HEK293 (cell line): ENCODE measurements around the gene ARMC12.

Experiments used
- CTCF ChIA-PET: fragments of 350-600 bp; formaldehyde crosslinking; extraction: SDS; loops from one replicate; lab custom pipeline; 2021; ENCODE audit warnings: antibody characterized with exemption; lab: Yijun Ruan, JAX
- POLR2A ChIA-PET: fragments of 300-600 bp; formaldehyde crosslinking; extraction: SDS; loops from one replicate; lab custom pipeline; 2020; ENCODE audit warnings: antibody characterized with exemption, inconsistent platforms; lab: Yijun Ruan, JAX
- H3K27ac ChIP-seq: fragments of 200-500 bp; sonication (Bioruptor generic); 2 replicates; pipeline ENCODE4 v1.5.1; 2014; ENCODE audit warnings: low read depth, low read length, control low read depth, inconsistent platforms; ENCODE audit errors: extremely low read depth
- H3K36me3 ChIP-seq, 2 experiments: fragments of 200-500 bp in 1 of 2; sonication (Bioruptor generic) in 1 of 2; 1 replicate in 1 of 2; 2 replicates in 1 of 2; pipeline ENCODE4 v1.5.1; 2014 to 2017; ENCODE audit warnings: inconsistent platforms in 2 of 2, low read length in 2 of 2; ENCODE audit not compliant: control insufficient read depth in 2 of 2, insufficient read depth in 1 of 2
- H3K4me1 ChIP-seq: fragments of 200-500 bp; sonication (Bioruptor generic); 2 replicates; pipeline ENCODE4 v1.5.1; 2014; ENCODE audit warnings: mild to moderate bottlenecking, low read length, inconsistent platforms; ENCODE audit not compliant: control insufficient read depth, insufficient read depth
- H3K4me3 ChIP-seq: 2 replicates; pipeline ENCODE4 v1.5.1; 2011; ENCODE audit warnings: low read depth, mild to moderate bottlenecking, control low read depth, low read length, moderate library complexity
- H3K9me3 ChIP-seq: fragments of 200-500 bp; sonication (Bioruptor generic); 2 replicates; pipeline ENCODE4 v1.5.1; 2014; ENCODE audit warnings: low read depth, low read length, inconsistent platforms; ENCODE audit not compliant: control insufficient read depth, insufficient read depth
- BCL11A ChIP-seq: fragments of 450-650 bp; formaldehyde crosslinking; IDR thresholded peaks from 2 replicates; pipeline ENCODE4 v1.5.1; 2016; ENCODE audit warnings: low read depth, missing biosample characterization, missing genetic modification characterization
- BCL11B ChIP-seq: fragments of 450-650 bp; formaldehyde crosslinking; IDR thresholded peaks from 2 replicates; pipeline ENCODE4 v1.5.1; 2016; ENCODE audit warnings: low read depth, missing biosample characterization, missing genetic modification characterization
- KLF10 ChIP-seq: fragments of 450-650 bp; IDR thresholded peaks from 2 replicates; pipeline ENCODE4 v1.5.1; 2018; ENCODE audit warnings: missing biosample characterization, mild to moderate bottlenecking, missing genetic modification characterization
- OSR2 ChIP-seq: fragments of 450-650 bp; formaldehyde crosslinking; IDR thresholded peaks from 2 replicates; pipeline ENCODE4 v1.5.1; 2016; ENCODE audit warnings: missing biosample characterization, missing genetic modification characterization
- TCF7L2 ChIP-seq: IDR thresholded peaks from 2 replicates; pipeline ENCODE4 v1.6.1; 2011; ENCODE audit warnings: low read depth, mild to moderate bottlenecking, inconsistent platforms, low read length, moderate library complexity, borderline replicate concordance
- ZEB2 ChIP-seq: fragments of 450-650 bp; formaldehyde crosslinking; IDR thresholded peaks from 2 replicates; pipeline ENCODE4 v1.5.1; 2016; ENCODE audit warnings: missing biosample characterization, missing genetic modification characterization
- ZFP3 ChIP-seq: fragments of 450-650 bp; formaldehyde crosslinking; IDR thresholded peaks from 2 replicates; pipeline ENCODE4 v1.5.1; 2016; ENCODE audit warnings: low read depth, missing biosample characterization, missing genetic modification characterization
- ZNF140 ChIP-seq: fragments of 450-650 bp; formaldehyde crosslinking; IDR thresholded peaks from 2 replicates; pipeline ENCODE4 v1.5.1; 2016; ENCODE audit warnings: missing biosample characterization, missing genetic modification characterization
- ZNF155 ChIP-seq: fragments of 450-650 bp; formaldehyde crosslinking; IDR thresholded peaks from 2 replicates; pipeline ENCODE4 v1.5.1; 2016; ENCODE audit warnings: missing biosample characterization, missing genetic modification characterization
- ZNF274 ChIP-seq, 2 experiments: fragments of 200-500 bp in 1 of 2; fragments of 450-650 bp in 1 of 2; sonication (Bioruptor generic) in 1 of 2; formaldehyde crosslinking in 1 of 2; IDR thresholded peaks; 2 replicates each; pipeline versions ENCODE4 v1.5.1 to v1.6.1; 2014 to 2016; ENCODE audit warnings: borderline replicate concordance in 1 of 2, inconsistent platforms in 1 of 2, low read length in 1 of 2, missing biosample characterization in 1 of 2, missing genetic modification characterization in 1 of 2
- ZNF341 ChIP-seq: fragments of 450-650 bp; formaldehyde crosslinking; IDR thresholded peaks from 2 replicates; pipeline ENCODE4; 2016; ENCODE audit warnings: low read depth, missing biosample characterization, missing genetic modification characterization
- ZNF416 ChIP-seq: fragments of 450-650 bp; formaldehyde crosslinking; IDR thresholded peaks from 2 replicates; pipeline ENCODE4 v1.5.1; 2016; ENCODE audit warnings: missing biosample characterization, missing genetic modification characterization
- ZNF530 ChIP-seq: fragments of 450-650 bp; formaldehyde crosslinking; IDR thresholded peaks from 2 replicates; pipeline ENCODE4 v1.5.1; 2016; ENCODE audit warnings: low read depth, missing biosample characterization, missing genetic modification characterization
- ZNF610 ChIP-seq: fragments of 450-650 bp; formaldehyde crosslinking; IDR thresholded peaks from 2 replicates; pipeline ENCODE4 v1.5.1; 2016; ENCODE audit warnings: missing biosample characterization, missing genetic modification characterization, borderline replicate concordance
- ZNF623 ChIP-seq: fragments of 450-650 bp; formaldehyde crosslinking; IDR thresholded peaks from 2 replicates; pipeline ENCODE4 v1.5.1; 2016; ENCODE audit warnings: missing biosample characterization, missing genetic modification characterization
- ZNF626 ChIP-seq: fragments of 450-650 bp; sonication (Bioruptor Pico); formaldehyde crosslinking; IDR thresholded peaks from 2 replicates; pipeline ENCODE4 v1.5.1; 2018; ENCODE audit warnings: missing biosample characterization, missing genetic modification characterization, inconsistent platforms
- ZNF654 ChIP-seq: fragments of 450-650 bp; formaldehyde crosslinking; IDR thresholded peaks from 2 replicates; pipeline ENCODE4 v1.5.1; 2016; ENCODE audit warnings: low read depth, missing biosample characterization, missing genetic modification characterization
- ZNF658 ChIP-seq: fragments of 450-650 bp; formaldehyde crosslinking; IDR thresholded peaks from 2 replicates; pipeline ENCODE4; 2016; ENCODE audit warnings: missing biosample characterization, missing genetic modification characterization
- ZNF660 ChIP-seq: fragments of 450-650 bp; IDR thresholded peaks from 2 replicates; pipeline ENCODE4 v1.5.1; 2018; ENCODE audit warnings: missing biosample characterization, mild to moderate bottlenecking, missing genetic modification characterization
- ZNF701 ChIP-seq: fragments of 450-650 bp; formaldehyde crosslinking; IDR thresholded peaks from 2 replicates; pipeline ENCODE4 v1.5.1; 2016; ENCODE audit warnings: missing biosample characterization, missing genetic modification characterization
- ZNF768 ChIP-seq: fragments of 450-650 bp; formaldehyde crosslinking; IDR thresholded peaks from 2 replicates; pipeline ENCODE4 v1.5.1; 2018; ENCODE audit warnings: missing biosample characterization, mild to moderate bottlenecking, missing genetic modification characterization
- ZSCAN23 ChIP-seq: fragments of 450-650 bp; formaldehyde crosslinking; IDR thresholded peaks from 2 replicates; pipeline ENCODE4 v1.5.1; 2016; ENCODE audit warnings: missing biosample characterization, missing genetic modification characterization
- ZSCAN30 ChIP-seq: fragments of 450-650 bp; IDR thresholded peaks from 2 replicates; pipeline ENCODE4 v1.5.1; 2018; ENCODE audit warnings: missing biosample characterization, mild to moderate bottlenecking, missing genetic modification characterization, moderate library complexity
- TF ChIP-seq, protein P1 (sequence below): fragments of 450-650 bp; formaldehyde crosslinking; IDR thresholded peaks from 2 replicates; pipeline ENCODE4 v1.5.1; 2016; ENCODE audit warnings: missing biosample characterization, missing genetic modification characterization
- TF ChIP-seq, protein P2 (sequence below): fragments of 450-650 bp; formaldehyde crosslinking; IDR thresholded peaks from 2 replicates; pipeline ENCODE4 v1.5.1; 2016; ENCODE audit warnings: missing biosample characterization, missing genetic modification characterization
- TF ChIP-seq, protein P3 (sequence below): fragments of 450-650 bp; formaldehyde crosslinking; IDR thresholded peaks from 2 replicates; pipeline ENCODE4 v1.5.1; 2016; ENCODE audit warnings: missing biosample characterization, missing genetic modification characterization, borderline replicate concordance
- TF ChIP-seq, protein P4 (sequence below): fragments of 450-650 bp; formaldehyde crosslinking; IDR thresholded peaks from 2 replicates; pipeline ENCODE4 v1.5.1; 2016; ENCODE audit warnings: missing biosample characterization, missing genetic modification characterization
- TF ChIP-seq, protein P5 (sequence below): fragments of 450-650 bp; formaldehyde crosslinking; IDR thresholded peaks from 2 replicates; pipeline ENCODE4 v1.5.1; 2016; ENCODE audit warnings: missing biosample characterization, missing genetic modification characterization

The ARMC12 gene

DNA sequence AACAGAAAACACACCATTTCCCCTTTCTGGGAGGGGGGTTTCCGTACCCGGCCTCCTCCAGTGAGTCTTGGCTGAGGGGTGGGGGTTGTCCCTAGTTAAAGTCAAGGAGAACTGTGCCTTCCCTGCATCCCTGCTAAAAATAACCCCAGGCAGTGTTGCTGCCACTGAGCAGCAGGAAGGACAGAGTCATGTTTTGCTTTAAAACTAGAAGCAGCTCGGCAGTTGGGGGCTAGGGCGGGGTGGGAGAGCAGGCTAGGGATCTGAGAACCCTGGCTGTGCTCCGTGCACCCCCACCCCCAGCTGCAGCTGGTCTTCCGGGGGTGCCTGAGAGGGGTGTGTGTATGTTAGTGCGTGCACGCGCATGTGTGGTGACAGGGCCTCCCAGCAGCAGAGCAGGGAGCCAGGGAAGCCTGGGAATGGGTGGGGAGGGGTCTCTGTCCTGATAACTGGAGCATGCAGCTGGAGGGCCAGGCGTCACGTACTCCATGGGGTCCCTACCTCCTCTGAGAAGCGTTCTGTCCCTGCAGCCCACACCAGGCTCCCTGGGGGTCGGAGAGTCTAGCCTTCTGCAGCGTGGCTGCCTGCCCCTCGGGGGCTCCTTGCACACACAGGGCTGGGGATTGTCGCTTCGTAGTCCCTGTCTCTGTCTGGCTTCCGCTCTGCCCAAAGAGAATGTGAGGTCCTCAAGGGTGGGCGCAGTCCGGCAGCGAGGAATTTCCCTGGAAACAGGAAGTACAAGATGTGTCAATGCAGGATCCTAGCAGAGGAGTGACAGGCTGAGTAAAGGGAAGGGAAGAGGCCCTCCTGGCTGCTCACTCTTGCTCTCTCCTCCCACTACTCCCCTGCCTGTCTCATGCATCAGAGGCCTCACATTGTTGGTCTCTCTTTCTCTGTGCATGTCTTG is 16.8 kb upstream of the ARMC12 start (continued):
- TF ChIP-seq, protein P1, sequence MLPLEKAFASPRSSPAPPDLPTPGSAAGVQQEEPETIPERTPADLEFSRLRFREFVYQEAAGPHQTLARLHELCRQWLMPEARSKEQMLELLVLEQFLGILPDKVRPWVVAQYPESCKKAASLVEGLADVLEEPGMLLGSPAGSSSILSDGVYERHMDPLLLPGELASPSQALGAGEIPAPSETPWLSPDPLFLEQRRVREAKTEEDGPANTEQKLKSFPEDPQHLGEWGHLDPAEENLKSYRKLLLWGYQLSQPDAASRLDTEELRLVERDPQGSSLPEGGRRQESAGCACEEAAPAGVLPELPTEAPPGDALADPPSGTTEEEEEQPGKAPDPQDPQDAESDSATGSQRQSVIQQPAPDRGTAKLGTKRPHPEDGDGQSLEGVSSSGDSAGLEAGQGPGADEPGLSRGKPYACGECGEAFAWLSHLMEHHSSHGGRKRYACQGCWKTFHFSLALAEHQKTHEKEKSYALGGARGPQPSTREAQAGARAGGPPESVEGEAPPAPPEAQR = no peak
- TF ChIP-seq ZNF155 (tag by site-specific recombination) (no peak), ZNF416 (no peak), ZNF530 (no peak), ZNF274 (IDR thresholded peaks at IDR 0.05; ENCODE audit: low read length) (no peak), ZNF274 (tag by site-specific recombination; IDR thresholded peaks at IDR 0.05; ENCODE audit: borderline replicate concordance) (no peak), ZSCAN23 (tag by site-specific recombination) (no peak), ZNF341 (tag by site-specific recombination) (peak; percentile 38), BCL11B (tag by site-specific recombination) (no peak), ZNF768 (tag by site-specific recombination) (no peak)
- TF ChIP-seq, protein P2, sequence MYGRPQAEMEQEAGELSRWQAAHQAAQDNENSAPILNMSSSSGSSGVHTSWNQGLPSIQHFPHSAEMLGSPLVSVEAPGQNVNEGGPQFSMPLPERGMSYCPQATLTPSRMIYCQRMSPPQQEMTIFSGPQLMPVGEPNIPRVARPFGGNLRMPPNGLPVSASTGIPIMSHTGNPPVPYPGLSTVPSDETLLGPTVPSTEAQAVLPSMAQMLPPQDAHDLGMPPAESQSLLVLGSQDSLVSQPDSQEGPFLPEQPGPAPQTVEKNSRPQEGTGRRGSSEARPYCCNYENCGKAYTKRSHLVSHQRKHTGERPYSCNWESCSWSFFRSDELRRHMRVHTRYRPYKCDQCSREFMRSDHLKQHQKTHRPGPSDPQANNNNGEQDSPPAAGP (tag by site-specific recombination) = no peak
- TF ChIP-seq, protein P3, sequence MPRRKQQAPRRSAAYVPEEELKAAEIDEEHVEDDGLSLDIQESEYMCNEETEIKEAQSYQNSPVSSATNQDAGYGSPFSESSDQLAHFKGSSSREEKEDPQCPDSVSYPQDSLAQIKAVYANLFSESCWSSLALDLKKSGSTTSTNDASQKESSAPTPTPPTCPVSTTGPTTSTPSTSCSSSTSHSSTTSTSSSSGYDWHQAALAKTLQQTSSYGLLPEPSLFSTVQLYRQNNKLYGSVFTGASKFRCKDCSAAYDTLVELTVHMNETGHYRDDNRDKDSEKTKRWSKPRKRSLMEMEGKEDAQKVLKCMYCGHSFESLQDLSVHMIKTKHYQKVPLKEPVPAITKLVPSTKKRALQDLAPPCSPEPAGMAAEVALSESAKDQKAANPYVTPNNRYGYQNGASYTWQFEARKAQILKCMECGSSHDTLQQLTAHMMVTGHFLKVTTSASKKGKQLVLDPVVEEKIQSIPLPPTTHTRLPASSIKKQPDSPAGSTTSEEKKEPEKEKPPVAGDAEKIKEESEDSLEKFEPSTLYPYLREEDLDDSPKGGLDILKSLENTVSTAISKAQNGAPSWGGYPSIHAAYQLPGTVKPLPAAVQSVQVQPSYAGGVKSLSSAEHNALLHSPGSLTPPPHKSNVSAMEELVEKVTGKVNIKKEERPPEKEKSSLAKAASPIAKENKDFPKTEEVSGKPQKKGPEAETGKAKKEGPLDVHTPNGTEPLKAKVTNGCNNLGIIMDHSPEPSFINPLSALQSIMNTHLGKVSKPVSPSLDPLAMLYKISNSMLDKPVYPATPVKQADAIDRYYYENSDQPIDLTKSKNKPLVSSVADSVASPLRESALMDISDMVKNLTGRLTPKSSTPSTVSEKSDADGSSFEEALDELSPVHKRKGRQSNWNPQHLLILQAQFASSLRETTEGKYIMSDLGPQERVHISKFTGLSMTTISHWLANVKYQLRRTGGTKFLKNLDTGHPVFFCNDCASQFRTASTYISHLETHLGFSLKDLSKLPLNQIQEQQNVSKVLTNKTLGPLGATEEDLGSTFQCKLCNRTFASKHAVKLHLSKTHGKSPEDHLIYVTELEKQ (tag by site-specific recombination) = no peak

DNA sequence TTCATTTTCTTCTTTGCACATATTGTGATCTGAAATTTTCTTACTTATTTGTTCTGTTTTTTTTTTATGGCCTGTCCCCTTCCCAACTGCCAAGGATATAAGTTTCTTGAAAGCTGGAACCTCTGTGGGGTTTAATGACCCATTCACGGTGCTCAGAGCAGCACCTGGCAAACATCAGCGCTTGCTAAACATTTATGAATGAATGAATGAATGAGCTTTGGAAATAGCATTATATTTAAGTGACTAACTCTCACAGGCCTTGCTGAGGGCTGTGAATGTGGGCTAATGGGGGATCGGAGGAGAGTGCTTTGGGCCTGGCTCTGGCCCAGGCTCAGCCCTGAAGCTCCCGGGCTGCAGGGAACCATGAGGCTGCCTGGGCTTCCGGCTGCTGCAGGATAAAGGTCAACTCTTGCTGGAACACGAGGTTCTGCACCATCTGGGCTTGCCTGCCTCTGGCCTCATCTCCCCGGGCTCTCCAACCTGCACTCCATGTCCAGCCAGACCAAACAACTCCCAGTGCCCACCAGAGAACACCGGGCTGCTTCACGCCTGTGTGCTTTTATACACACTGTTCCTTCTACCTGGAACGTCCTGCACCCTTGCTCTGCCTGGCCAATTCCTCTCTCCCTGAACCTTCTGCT is 14.6 kb upstream of the ARMC12 start:
- H3K27ac ChIP-seq = no peak overlapping the region
- ChIA-PET CTCF (interaction anchor here (1.2 kb wide), 1 partner anchor 11 kb away, joined by 4 read pairs; no protein-coding TSS in a partner anchor), POLR2A (no interaction called here)
- peaks cover 18% of the 10 kb centered on the region for H3K4me1 ChIP-seq
- H3K9me3 ChIP-seq = no peaks in the 10 kb centered on the region
- H3K4me3 ChIP-seq = no peak overlapping the region
- no peaks in the 10 kb centered on the region for H3K36me3 ChIP-seq
- no peak for TF ChIP-seq ZFP3 (tag by site-specific recombination)
- TF ChIP-seq ZNF660 = no peak
- TF ChIP-seq, protein P4, sequence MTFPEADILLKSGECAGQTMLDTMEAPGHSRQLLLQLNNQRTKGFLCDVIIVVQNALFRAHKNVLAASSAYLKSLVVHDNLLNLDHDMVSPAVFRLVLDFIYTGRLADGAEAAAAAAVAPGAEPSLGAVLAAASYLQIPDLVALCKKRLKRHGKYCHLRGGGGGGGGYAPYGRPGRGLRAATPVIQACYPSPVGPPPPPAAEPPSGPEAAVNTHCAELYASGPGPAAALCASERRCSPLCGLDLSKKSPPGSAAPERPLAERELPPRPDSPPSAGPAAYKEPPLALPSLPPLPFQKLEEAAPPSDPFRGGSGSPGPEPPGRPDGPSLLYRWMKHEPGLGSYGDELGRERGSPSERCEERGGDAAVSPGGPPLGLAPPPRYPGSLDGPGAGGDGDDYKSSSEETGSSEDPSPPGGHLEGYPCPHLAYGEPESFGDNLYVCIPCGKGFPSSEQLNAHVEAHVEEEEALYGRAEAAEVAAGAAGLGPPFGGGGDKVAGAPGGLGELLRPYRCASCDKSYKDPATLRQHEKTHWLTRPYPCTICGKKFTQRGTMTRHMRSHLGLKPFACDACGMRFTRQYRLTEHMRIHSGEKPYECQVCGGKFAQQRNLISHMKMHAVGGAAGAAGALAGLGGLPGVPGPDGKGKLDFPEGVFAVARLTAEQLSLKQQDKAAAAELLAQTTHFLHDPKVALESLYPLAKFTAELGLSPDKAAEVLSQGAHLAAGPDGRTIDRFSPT (tag by site-specific recombination) = no peak
- no peak for TF ChIP-seq ZNF610
- no peak for TF ChIP-seq ZNF140
- TF ChIP-seq ZEB2 (tag by site-specific recombination) = no peak
- TF ChIP-seq, protein P5, sequence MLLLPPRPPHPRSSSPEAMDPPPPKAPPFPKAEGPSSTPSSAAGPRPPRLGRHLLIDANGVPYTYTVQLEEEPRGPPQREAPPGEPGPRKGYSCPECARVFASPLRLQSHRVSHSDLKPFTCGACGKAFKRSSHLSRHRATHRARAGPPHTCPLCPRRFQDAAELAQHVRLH = no peak
- no peak for TF ChIP-seq ZNF626 (tag by site-specific recombination)
- TF ChIP-seq ZSCAN30 (tag by site-specific recombination) = no peak
- no peak for TF ChIP-seq KLF10 (tag by site-specific recombination)
- TF ChIP-seq OSR2 (tag by site-specific recombination) = no peak
- no peak for TF ChIP-seq TCF7L2
- TF ChIP-seq ZNF658 (tag by site-specific recombination) = no peak
- TF ChIP-seq ZNF623 (tag by site-specific recombination) = no peak
- no peak for TF ChIP-seq ZNF701
- TF ChIP-seq ZNF654 (tag by site-specific recombination) = no peak
- TF ChIP-seq BCL11A (tag by site-specific recombination) = no peak
